Activated CD8-positive, alpha-beta memory T cell treated with anti-CD3 and anti-CD28 coated beads for 1 hour (primary cell): ENCODE measurements around the gene SRCIN1.

Experiments used
- DNase-seq, 2 donors: peaks; one replicate each; pipeline ENCODE4 v3.0.0-alpha.2; 2020; ENCODE audit warnings: low read depth in 1 of 2; ENCODE audit errors: extremely low read depth in 1 of 2

SRCIN1 gene

DNA sequence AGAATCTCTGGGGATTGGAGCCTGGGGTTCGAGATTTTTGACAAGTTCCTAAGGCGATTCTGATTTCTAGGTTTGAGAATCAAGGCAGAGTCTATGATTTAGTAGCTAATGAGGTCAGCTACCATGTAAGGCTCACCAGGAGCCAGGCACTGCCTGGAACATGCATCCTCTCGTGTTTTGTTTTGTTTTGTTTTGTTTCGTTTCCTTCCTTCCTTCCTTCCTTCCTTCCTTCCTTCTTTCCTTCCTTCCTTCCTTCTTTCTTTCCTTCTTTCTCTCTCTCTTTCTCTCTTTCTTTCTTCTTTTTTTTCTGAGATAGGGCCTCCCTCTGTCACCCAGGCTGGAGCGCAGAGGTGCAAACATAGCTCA lies 39.1 kb downstream of the SRCIN1 start:
- DNase-seq, result no peak

DNA sequence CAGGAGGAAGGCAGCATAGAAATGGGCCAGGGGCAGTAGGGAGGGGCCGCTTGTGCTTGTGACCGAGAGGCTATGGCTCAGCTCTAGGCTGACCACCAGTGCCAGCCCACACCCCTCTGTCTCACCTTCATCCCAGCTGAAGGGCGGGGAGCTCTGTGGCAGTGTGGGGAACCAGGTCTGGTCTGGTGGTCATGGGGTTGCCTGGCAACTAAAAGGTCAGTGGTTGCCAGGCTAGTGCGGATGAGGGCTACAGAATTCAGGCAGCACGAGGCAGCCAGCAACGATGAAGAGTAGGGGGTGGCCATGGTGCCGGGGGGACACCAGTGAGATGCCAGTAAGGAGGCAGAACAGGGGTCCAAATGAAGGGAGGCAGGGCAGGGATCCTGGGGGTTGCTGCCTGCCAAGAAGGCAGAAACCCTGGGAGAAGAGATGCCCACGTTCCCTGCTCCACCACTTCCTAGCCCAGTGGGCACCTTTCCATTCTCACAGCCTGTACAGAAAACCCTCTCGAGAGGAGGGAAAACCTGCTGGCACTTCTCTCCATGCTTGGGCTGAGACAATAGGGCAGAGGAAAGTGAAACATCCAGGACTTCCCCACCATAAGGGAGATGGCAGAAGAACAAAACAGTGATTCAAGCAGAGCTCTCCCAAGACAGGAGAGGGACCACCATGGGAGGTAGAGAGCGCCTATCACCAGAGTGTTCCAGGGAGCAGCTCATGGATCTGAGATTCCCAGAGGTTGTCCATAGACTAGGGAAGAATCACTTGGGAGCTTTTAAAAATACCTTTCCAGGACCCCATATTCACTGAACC lies 39.7 kb downstream of the SRCIN1 start:
- DNase-seq, result no peak

DNA sequence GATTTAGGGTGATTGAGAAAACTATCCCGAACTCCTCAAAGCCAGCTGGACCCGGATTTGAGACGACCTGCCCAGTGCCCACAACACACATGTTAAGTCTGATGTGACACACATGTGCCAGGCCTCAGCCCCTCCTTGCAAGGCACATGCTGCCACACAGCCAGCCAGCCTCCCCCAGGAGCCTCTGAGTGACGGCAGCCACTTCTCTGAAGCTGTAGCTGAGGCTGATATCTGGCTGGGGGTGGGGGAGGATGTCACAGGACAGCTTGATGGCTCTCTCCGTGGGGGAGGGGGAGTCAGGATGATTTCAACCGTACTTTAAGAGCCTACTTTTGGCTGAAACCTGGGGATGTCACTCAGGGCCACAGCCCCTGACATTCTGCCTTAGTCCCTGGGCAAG lies 40.9 kb downstream of the SRCIN1 start:
- DNase-seq, result no peak

DNA sequence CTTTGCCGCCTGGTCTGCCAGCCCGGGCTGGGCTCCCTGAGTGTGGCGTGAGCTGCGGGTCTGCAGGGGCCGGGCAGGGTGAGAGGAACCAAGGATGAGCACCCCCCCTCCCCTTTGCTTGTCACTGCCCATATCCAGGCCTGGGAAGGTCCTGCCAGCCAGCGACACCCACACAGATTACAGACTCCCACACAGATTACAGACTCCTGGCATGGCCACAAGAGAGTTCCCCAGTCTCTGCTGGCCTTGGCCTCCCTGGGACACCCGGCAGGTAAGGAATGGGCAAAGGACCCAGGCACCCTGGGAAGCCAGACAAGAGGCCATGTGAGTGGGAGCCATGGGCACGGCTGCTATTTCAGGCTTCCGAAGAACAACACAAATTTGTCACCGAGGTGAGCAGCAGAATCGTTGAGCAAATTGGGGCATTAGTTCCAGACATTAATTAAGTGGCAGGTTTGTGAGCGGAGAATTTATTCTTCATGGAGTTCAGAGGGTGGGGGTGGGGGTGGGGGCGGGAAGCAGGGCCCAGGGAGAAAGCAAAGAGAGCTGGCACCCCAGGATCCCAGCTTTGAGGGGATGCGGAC lies 41.4 kb downstream of the SRCIN1 start:
- no peak for DNase-seq

DNA sequence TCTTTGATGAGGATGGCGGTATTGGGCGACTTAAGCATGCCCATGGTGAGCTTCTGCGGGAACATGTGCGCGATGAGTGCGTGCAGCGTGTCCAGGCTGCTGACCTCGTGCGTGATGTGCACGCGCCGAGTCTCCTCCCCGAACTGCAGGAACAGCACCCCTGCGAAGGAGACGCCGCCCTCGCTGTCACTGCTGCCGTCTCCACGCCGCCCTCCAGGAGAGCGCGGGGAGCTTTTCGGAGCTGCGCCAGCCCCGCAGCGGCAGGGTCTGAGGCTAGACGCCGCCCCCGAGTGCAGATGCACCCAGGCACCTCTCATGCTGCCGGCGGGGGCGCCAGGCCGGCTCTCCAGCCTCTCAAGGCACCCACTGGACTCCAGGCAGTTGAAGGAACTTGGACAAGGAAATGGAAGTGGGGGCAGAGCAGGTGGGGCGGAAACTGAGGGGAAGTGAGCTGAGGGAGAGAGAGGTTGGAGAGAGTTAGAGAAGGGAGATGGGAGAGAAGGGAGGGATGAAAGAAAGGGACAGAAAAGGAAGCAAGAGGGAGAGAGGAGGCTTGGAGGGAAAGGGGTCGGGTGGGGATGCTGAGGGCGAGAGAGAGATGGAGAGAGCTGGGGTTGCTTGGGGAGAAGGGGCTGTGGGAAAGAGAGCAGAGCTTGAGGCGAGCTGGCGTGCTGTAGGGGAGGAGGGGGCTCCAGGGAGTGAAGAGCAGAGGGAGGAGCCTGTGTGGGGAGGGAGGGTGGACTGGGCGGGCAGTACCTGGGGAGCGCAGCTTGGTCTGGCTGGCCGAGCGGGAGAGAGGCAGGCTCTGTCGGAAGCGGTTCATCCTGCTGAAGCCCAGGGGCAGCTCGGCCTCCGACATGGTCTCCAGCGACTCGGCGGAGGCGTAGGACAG lies 42.1 kb downstream of the SRCIN1 start:
- DNase-seq, result no peak

DNA sequence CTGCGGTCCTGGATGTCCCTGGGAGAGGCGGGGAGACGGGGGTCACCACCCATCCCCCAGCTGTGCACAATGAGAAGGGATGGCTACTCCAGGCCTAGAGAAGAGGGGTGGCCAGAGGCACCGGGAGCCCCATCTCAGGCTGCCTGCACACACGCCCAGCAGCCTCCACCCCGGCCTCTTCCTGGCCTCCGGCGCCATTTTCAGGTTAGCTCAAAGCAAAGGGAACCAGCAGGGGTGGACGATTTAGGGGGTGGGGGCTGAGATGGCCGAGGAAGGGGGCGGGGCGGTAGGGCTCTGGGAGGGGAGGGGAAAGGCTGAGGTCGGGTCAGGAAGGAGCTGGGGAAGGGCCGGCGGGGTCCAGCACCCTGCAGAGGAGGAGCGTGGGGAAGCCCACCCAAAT lies 42.8 kb downstream of the SRCIN1 start:
- no peak for DNase-seq

DNA sequence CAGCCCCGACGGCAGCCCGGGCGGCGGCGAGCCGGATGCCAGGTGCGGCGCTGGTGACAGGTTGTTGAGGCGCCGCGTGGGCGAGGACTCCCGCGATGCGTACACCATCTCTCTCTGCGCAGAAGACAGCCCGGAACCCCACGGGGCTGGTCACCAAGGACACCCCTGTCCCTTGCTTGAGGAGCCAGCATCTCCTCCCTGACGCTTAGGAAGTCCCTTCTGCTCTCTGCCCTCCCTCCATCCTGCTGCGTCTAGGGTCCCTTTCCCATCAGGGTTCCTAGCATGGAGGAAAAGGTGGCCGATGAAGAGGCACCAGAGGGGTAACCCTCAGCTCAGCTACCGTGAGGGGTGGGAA lies 43.6 kb downstream of the SRCIN1 start:
- no peak for DNase-seq

DNA sequence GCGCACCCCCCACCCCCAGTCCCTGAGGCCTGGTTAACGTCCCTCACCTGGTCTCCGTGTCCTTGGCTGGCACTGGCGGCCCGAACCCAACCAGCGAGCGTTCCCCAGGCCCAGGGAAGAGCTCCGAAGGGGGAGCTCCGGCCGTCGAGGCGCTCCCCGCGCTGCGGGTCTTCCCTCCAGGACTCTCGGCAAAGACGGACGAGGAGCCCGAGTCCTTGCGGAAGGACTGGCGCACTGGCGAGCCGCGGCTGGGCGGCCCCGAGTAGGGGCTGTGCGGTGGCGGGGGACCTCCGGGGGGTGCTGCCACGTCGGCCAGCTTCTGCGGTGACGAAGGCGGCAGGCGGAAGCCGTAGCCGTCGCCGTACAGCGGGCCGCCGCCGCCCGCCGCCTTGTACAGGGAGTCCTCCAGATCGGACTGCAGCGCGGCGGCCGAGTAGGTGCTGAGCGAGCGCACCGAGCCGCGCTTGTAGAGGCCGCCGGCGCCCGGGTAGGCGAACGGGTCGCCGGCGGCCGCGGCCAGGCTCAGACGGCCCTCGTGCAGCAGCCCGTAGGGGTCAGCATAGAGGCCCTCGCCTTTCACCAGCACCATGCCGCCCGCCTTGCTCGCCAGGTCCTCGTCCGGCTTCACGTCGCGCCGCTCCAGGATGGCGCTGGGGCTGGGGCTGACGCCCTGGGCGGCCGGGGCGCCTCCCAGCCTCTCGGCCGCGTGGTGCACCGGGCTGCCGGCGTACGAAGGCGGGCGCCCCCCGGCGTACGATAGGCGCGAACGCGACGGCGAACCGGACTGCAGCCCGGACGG lies 44.1 kb downstream of the SRCIN1 start:
- DNase-seq, result no peak

DNA sequence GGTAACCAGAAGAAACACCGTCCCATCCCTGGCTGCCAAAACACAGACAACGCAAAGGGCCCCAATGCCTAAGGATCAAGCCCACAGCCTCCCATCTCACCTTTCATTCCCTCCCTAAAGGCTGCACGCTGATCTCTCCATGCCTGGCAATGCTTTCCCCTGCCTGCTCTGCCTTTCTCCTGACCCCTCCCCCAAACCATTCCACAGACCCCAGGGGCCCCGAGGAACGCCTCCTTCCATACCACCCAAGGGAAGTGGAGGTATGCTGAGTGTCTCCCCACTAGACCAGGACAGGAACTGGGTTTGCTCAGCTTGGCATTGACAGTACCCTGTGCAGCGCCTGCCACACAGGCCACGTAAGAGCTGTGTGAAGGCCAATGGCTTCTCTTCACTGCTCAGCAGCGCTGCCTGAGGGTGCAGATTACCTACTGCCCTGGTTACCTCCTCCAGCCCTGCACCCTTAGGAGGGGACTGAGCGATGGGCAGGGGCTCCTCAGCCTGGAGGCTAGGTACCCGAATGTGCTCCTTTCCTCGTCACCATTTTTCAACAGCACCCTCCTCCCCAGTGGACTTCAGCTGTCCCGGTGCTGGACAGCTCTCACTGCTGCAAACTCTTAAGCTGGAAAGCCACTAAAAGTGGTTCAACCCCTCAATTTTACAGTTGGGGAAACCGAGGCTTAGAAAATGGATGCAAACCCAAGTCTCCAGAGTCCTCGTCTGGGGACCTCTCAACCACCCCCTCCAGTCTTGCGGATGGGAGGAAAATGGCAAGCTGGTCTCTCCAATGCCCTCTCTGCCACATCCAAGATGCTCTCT lies 45.0 kb downstream of the SRCIN1 start:
- DNase-seq, result no peak

DNA sequence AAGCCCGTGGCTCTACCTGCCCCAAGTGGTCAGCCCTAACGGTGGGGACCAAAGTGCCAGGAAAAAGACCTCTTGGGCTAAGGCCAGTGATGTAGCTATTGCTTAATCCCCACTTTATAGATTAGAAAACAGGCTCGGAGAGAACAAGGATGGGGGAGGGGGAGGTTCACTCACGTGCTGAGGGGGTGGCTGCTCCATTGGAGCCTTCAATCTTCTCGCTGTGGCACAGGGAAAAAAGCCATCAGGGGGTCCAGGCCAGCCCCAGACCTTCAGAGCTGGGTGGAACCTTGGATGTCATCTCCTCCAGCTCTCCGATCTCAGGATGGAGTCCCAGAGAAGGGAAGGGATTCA lies 45.9 kb downstream of the SRCIN1 start:
- DNase-seq, result no peak

DNA sequence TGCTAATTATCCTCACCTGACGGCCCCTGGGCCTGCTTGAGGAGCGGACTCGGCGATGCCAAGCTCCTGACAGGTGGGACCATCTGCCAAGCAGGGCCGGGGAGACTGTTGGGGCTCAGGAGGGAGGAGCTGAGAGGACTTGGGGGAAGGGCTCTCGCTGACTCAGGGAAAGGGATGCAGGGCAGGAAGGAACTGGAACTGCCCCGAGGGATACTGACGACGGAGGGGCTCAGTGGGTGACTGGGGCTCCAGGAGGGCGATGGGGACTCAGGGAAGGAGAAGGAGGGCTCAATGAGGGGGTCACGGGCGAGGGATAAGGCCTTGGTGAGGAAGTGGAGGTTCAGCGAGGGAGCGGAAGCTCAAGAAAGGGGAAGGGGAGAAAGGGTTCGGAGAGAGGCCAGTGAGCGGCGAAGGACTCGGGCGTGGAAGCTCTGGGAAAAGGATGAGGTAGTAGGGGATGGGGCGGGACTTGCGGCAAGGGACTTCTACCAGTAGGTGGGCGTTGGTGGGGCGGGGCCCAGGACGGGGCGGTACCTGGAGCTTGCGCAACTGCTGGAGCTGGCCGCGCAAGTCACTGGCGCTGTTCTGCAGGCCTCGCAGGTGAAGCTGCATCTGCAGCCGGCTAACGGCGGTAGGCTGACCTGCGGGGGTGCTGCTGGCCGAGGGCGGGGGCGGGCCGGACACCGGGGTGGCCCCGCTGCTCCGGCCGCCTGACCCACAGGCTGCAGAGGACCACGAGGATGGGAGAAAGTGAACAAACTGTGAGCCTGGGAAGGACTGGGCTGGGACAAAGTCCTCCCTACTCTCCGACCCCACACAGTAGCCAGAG lies 46.5 kb downstream of the SRCIN1 start:
- DNase-seq, result peak; percentile 71 to 83

DNA sequence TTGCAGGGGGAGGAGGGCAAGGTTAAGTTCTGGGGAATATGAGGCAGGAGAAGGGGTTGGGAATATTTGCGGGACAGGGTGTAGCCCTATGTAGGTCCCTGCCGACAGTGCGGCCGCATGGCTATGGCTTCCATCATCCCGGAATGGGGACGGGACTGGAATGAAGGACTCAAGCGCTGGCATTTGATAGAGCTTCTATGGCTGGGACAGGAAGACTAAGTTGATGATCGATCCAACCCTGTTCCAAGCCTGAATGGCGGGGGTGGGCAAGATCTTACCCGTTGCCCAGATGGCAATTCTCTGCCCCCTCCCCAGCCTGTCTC lies 47.1 kb downstream of the SRCIN1 start:
- no peak for DNase-seq

DNA sequence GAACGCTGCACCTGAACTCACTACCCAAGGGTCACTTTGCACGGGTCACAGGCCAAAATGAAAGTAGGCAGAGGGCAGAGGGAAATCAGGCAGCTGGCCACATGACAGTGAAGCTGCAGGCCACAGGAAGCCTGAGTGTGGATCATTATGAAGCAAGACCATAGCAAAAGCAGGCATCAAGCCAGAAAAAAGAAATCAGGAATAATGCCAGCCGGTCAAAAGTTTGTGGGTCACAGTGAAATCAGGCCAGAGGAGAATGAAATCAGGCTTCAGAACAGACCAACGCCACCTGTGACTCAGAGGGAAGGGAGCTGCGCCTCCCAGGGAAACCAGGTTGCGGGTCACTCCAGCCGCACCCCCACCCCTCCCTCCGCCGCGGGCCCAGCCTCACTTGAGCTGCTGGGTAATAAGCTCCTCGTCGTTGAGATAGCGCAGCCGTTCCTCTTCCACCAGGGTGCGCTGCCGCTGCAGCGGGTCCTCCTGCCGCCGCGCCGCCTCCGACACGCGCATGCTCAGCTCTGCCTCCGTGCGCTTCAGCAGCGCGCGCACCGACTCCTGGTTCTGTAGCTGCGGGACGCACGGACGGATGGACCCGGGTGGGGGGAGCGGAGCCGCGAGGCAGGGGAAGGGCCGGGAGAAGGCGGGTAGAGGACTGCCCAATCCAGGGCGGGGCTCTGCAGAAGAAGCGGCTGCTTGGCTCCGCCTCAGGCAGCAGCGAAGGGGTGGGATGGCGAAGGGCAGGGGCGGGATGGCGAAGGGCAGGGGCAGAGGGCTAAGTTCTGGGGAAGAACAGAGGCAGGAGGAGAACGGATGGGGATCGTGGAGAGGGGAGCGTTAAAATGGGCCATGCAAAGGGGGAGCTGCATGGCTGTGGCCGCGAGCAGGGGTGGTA lies 47.7 kb downstream of the SRCIN1 start:
- peak; percentile 58 to 84 for DNase-seq

DNA sequence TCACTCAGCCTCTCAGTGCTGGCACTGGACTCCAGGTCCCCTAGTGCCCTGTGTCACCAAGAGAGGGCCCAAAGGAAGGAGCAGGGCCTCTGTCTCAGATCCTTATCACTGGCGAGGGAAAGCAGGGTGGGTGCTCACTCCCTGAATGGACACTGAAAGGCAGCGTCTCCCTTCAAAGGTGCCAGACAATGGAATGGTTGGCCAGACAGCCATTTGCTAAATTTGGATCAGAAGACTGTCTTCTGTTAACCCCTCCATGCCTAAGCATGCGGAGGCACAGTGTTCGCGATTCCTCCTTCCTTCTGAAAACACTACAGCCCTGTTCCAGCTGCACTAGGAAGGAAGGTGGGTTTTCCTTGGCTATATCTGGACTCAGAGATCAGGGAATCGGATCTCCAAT lies 48.4 kb downstream of the SRCIN1 start:
- DNase-seq, result no peak

DNA sequence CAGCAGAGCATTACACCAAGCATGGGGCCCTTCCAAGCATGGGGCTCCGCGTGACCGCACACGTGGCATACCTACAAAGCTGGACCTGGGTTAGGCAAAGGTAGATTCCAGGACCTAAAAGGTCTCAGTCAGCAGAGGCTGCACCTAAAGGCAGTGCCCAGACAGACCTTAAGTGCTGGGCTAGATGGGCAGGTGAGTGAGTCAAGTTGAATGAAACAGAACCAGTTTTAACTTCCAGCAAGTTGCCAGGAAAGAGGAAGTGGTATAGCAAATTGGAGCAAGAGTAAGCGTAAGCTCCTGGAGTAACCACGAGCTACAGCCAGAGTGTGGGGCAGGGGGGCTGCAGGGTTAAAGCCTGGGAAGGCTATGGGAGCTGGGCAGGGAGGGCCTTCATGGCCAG lies 49.5 kb downstream of the SRCIN1 start:
- no peak for DNase-seq

DNA sequence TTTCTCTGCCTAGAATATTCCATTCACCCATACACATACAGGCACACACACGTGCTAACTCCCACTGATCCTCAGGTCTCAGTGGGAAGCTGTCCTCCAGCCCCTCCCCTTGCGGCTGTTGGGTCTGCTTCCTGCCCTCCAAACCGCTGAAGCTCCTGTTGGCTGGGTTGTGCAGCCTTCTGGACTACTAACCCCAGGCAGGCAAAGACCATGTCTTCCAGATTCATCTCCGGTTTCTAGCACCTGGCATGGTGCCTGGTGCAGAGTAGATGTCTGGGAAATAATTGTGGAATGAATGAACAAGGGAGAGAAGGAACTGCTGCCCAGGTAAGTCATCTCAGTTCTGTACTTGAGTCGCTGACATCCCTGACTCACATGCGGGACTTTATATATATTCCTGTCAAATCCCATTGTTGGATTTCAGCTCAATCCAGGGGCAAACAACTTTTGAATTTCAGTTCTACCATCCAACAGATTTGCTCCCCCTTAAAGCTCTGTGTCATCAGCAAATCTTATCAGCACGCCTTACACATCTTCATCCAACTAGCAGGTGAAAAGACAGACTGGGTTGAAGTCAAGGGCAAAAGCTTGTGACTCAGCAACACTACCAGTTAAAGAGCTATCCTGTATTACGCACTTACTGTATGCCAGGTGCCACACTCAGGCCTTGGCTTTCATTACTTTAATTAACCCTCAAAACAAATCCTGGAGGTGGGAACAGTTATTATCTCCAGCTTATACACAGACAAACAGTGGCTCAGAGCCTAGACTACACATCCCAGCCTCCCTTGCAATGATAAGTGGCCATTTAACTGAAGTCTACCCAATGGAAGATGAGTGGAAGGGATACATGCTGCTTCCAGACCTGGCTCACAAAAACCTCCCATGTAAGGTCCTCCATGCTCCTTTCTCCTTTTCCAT lies 51.1 kb downstream of the SRCIN1 start:
- no peak for DNase-seq

DNA sequence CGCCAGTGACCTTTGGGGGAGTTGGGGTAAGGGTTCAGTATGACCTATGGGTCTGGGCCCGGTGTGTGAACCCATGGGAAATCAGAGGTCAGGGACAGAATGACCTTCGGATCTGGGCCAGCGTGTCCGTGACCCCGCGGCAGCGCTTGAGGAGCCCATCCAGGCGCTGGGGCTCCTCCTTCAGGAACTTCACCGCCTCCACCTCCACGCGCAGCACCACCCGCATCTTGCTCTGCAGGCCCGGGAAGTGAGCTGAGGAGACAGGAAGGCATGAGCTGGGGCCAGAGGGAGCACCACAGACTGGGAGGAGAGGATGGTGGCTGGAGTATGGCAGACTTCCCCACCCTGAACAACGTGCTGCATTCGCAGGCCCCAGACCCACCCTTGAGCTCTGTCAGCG lies 53.4 kb downstream of the SRCIN1 start:
- no peak for DNase-seq

DNA sequence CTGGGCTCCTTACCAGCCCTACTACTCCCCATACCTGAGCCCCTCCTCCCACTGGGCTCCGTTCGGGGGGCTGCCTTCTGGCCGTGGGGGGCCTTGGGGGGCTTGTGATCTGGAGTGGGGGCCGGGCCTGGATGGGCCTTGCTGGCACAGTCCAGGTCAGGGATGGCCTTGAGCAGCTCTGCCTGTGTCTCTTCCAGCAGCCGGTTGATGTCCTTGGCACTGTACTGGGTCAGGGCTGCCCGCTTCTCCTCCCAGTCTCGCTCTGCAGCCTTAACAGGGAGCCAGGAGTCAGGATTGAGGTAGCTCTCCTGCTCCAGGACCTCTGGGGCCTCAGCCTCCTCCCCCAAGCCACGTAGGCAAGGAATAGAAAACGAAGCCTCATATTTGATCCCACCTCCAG lies 54.6 kb downstream of the SRCIN1 start:
- no peak for DNase-seq
